GM12878 (cell line): ENCODE measurements around the gene ANKRD24. TPM values are rescaled to one million over a fixed set of nuclear protein-coding genes. Genes with fewer than 3 reads are reported as not detected.

Source experiments
- ATAC-seq: fragments of 200-7000 bp; cut with Tn5 transposase; 3 replicates; pipeline ENCODE4 v1.9.1; 2020; ENCODE audit warnings: mild to moderate bottlenecking, moderate library complexity
- BruUV-seq: library from RNA; stranded (reverse); fragments of 400-500 nt; replicated peaks from 2 replicates; lab custom pipeline; 2021; lab: Mats Ljungman, UMichigan
- CTCF ChIA-PET: fragments of 300-600 bp; sonication (Branson Sonifier 250); formaldehyde crosslinking; extraction: SDS; loops from one replicate; lab custom pipeline; 2021; ENCODE audit warnings: inconsistent platforms; lab: Yijun Ruan, JAX
- POLR2A ChIA-PET: fragments of 350-600 bp; formaldehyde crosslinking; extraction: SDS; loops from one replicate; lab custom pipeline; 2021; ENCODE audit warnings: inconsistent platforms; lab: Charles Lee
- RAD21 ChIA-PET: fragments of 300-600 bp; sonication (Branson Sonifier 250); formaldehyde crosslinking; loops from one replicate; lab custom pipeline; 2023; ENCODE audit warnings: antibody characterized with exemption; ENCODE audit not compliant: unreplicated experiment; lab: Charles Lee
- SMC1A ChIA-PET: fragments of 300-600 bp; sonication (Branson Sonifier 250); formaldehyde crosslinking; loops from one replicate; lab custom pipeline; 2023; ENCODE audit not compliant: unreplicated experiment, uncharacterized antibody; lab: Charles Lee
- DNase-seq: peaks from one replicate; pipeline ENCODE4 v3.0.0-alpha.2; 2011; ENCODE audit warnings: low read depth, low spot score
- FAIRE-seq: peaks from 3 replicates; lab custom pipeline; 2011; peaks lifted over from hg19 to GRCh38; lab: Jason Lieb, UNC
- H2AFZ ChIP-seq: 2 replicates; pipeline ENCODE4 v1.6.0; 2011; ENCODE audit warnings: low read depth, low read length, control low read depth; ENCODE audit not compliant: control insufficient read depth
- H3K27ac ChIP-seq: 2 replicates; pipeline ENCODE4 v1.5.1; 2011; ENCODE audit warnings: control low read depth; ENCODE audit not compliant: control insufficient read depth, insufficient read depth
- H3K27me3 ChIP-seq, 2 experiments: replicated peaks in 1 of 2; 2 replicates each; pipeline versions ENCODE4 v1.6.0 to v1.6.1; 2011; ENCODE audit warnings: low read length in 1 of 2; ENCODE audit not compliant: control insufficient read depth in 2 of 2, insufficient read depth in 2 of 2
- H3K36me3 ChIP-seq, 2 experiments: 2 replicates each; pipeline ENCODE4 v1.5.1; 2011; ENCODE audit warnings: low read length in 1 of 2; ENCODE audit not compliant: control insufficient read depth in 2 of 2, insufficient read depth in 2 of 2
- H3K4me1 ChIP-seq: 2 replicates; pipeline ENCODE4 v1.6.1; 2011; ENCODE audit warnings: mild to moderate bottlenecking, low read length, moderate library complexity, mixed read lengths; ENCODE audit not compliant: control insufficient read depth, insufficient read depth
- H3K4me2 ChIP-seq: 2 replicates; pipeline ENCODE4 v1.6.0; 2011; ENCODE audit warnings: control low read depth; ENCODE audit not compliant: control insufficient read depth, insufficient read depth
- H3K4me3 ChIP-seq: fragments of 200-600 bp; sonication (generic); 2 replicates; pipeline ENCODE4 v1.5.1; 2016
- H3K79me2 ChIP-seq: 2 replicates; pipeline ENCODE4 v1.6.0; 2011; ENCODE audit warnings: low read length; ENCODE audit not compliant: control insufficient read depth, insufficient read depth
- H3K9ac ChIP-seq: 2 replicates; pipeline ENCODE4 v1.8.0; 2011; ENCODE audit warnings: low read length, control low read depth, mixed read lengths; ENCODE audit not compliant: control insufficient read depth, insufficient read depth
- H3K9me3 ChIP-seq: replicated peaks from 3 replicates; pipeline ENCODE4 v1.5.1; 2011; ENCODE audit warnings: mild to moderate bottlenecking, low read length; ENCODE audit not compliant: control insufficient read depth, insufficient read depth
- H4K20me1 ChIP-seq: 2 replicates; pipeline ENCODE4 v1.6.0; 2011; ENCODE audit not compliant: control insufficient read depth, insufficient read depth
- NFYB ChIP-seq: IDR thresholded peaks from 2 replicates; pipeline ENCODE4 v1.6.1; 2011; ENCODE audit warnings: low read depth, mild to moderate bottlenecking, low read length, improper control_type of control experiment, moderate library complexity; ENCODE audit not compliant: insufficient read depth
- NKRF ChIP-seq: fragments of 450-650 bp; conservative IDR thresholded peaks from 2 replicates; pipeline ENCODE4 v1.6.1; 2017; ENCODE audit warnings: mild to moderate bottlenecking, moderate library complexity
- PAX5 ChIP-seq: IDR thresholded peaks from 2 replicates; pipeline ENCODE4 v1.6.1; 2011; ENCODE audit warnings: low read depth, low read length, borderline replicate concordance
- RAD51 ChIP-seq: fragments of 450-650 bp; IDR thresholded peaks from 2 replicates; pipeline ENCODE4 v1.6.1; 2016; ENCODE audit warnings: moderate library complexity, mild to moderate bottlenecking, inconsistent platforms
- RB1 ChIP-seq: fragments of 450-650 bp; formaldehyde crosslinking; IDR thresholded peaks from 2 replicates; pipeline ENCODE4 v1.6.1; 2017; ENCODE audit warnings: mild to moderate bottlenecking, borderline replicate concordance
- RCOR1 ChIP-seq: conservative IDR thresholded peaks from 2 replicates; pipeline ENCODE4 v1.6.1; 2012; ENCODE audit warnings: low read depth, low read length, improper control_type of control experiment
- SPI1 ChIP-seq: IDR thresholded peaks from 2 replicates; pipeline ENCODE4 v1.6.1; 2011; ENCODE audit warnings: low read depth, mild to moderate bottlenecking, low read length, moderate library complexity, borderline replicate concordance; ENCODE audit not compliant: insufficient read depth
- USF1 ChIP-seq: IDR thresholded peaks from 2 replicates; pipeline ENCODE4 v1.6.1; 2011; ENCODE audit warnings: borderline replicate concordance, low read depth, mild to moderate bottlenecking, moderate library complexity, mixed read lengths, low read length; ENCODE audit not compliant: insufficient read depth; ENCODE audit errors: extremely low read length
- ZNF384 ChIP-seq: IDR thresholded peaks from 2 replicates; pipeline ENCODE4 v1.6.1; 2012; ENCODE audit warnings: low read depth, mild to moderate bottlenecking, low read length, improper control_type of control experiment, borderline replicate concordance
- WGBS: methylation state at CpG from one replicate; pipeline ENCODE4 v1.1.6; 2016; ENCODE audit warnings: low lambda C conversion rate; ENCODE audit not compliant: insufficient replicate concordance, insufficient coverage; ENCODE audit errors: missing lambda C conversion rate; 5-methylcytosine and 5-hydroxymethylcytosine counted together
- in situ Hi-C: fragments of 300-500 bp; cut with MboI; formaldehyde crosslinking; loops from 9 replicates; pipeline ENCODE4 v1.14.3; 2018; ENCODE audit warnings: mixed read lengths
- intact Hi-C: fragments of 100-400 bp; cut with micrococcal nuclease; formaldehyde crosslinking; loops from one replicate; pipeline ENCODE4 v1.14.2; 2022; ENCODE audit not compliant: unreplicated experiment
- polyA plus RNA-seq, 11 experiments: library from polyadenylated mRNA; depleted of rRNA in 4 of 11; unstranded in 6 of 11; stranded (reverse) in 5 of 11; fragments of >200 nt; fragmentation: Nextera tagmentation in 4 of 11; fragmentation: Illumina TruSeq in 1 of 11; extraction: Ambion mirVana in 4 of 11; extraction: Trizol in 1 of 11; gene quantifications; 1 replicate in 1 of 11; 2 replicates in 10 of 11; pipeline versions ENCODE4 v1.2.1 to v1.2.3, GENCODE V29; 2011 to 2016; ENCODE audit warnings: inconsistent platforms in 2 of 11, missing spikeins in 2 of 11, low read depth in 1 of 11
- total RNA-seq, 4 experiments: library from RNA; depleted of rRNA in 3 of 4; stranded (reverse); fragments of >200 nt in 3 of 4; fragmentation: Illumina TruSeq in 1 of 4; extraction: Trizol in 1 of 4; gene quantifications; 2 replicates each; pipeline versions ENCODE4 v1.2.1 to v1.2.3, GENCODE V29; 2013 to 2021

Gene ANKRD24
- total and polyA plus RNA-seq, 10 of the 15 experiments (the other 5 are each of a cell fraction or from before 2014, with no cell fraction given): 0.02 to 0.59 (median 0.35) TPM; not detected in 1

- RAD21 ChIA-PET: no interaction called here
- Histone ChIP-seq H3K4me3 (no peak overlapping the region), H3K4me2 (no peak overlapping the region), H3K9ac (no peak overlapping the region), H3K9me3 (peaks cover 2% of the 10 kb centered on the region; the same call in 1 of the 3 replicates), H3K4me1 (no peaks in the 10 kb centered on the region; the same call in 1 of the 2 replicates), H2AFZ (no peak overlapping the region), H3K27me3 (no peaks in the 10 kb centered on the region), H3K79me2 (no peaks in the 10 kb centered on the region), H3K27ac (no peak overlapping the region), H4K20me1 (no peaks in the 10 kb centered on the region), H3K36me3 (peaks cover 13 to 25% of the 10 kb centered on the region in 2 experiments)
- WGBS: 93% methylated on average over 11 of the region's 11 CpGs
- intact Hi-C loops (no loop called here), in situ Hi-C loops (no loop called here)
- CTCF ChIA-PET: interaction anchor here (0.6 to 1.1 kb wide), 3 partner anchors 92 to 315 kb away, joined by 3 read pairs; no protein-coding TSS in a partner anchor
- ATAC-seq (no peak), FAIRE-seq (peak; percentile 23), DNase-seq (no peak)
- TF ChIP-seq SPI1 (peak; percentile 70; the same call in 1 of the 2 replicates), PAX5 (no peak)
- SMC1A ChIA-PET: no interaction called here
- POLR2A ChIA-PET: no interaction called here
- no TSS peak for BruUV-seq
These were observed 78.2 kb downstream of the ANKRD24 start for GRCh38 chr19:4260613-4261191.

GRCh38 chr19:4264812-4265211 lies 82.3 kb downstream of the ANKRD24 start:
- RAD21 ChIA-PET: no interaction called here
- in situ Hi-C loops: loop anchor here (5.0 kb wide), 1 partner anchor 87 kb away; no protein-coding TSS in a partner anchor
- TF ChIP-seq RCOR1 (no peak), NFYB (no peak), ZNF384 (peak; percentile 69; the same call in 1 of the 2 replicates), RAD51 (no peak), NKRF (no peak), RB1 (no peak), USF1 (no peak)

More at GRCh38 chr19:4264812-4265211, 82.3 kb downstream of the ANKRD24 start:
- no peak for DNase-seq
- POLR2A ChIA-PET: no interaction called here
- no peak for FAIRE-seq
- intact Hi-C loops: loop anchor here (5.0 kb wide), 1 partner anchor 137 kb away; the partner anchor contains the start of genes CHAF1A and SH3GL1
- H3K27me3 ChIP-seq: no peaks in the 10 kb centered on the region
- SMC1A ChIA-PET: interaction anchor here (1.1 kb wide), 1 partner anchor 88 kb away, joined by 3 read pairs; no protein-coding TSS in a partner anchor
- no peaks in the 10 kb centered on the region for H4K20me1 ChIP-seq
- H3K4me3 ChIP-seq: no peak overlapping the region
- no TSS peak for BruUV-seq
- H2AFZ ChIP-seq: no peak overlapping the region
- H3K27ac ChIP-seq: no peak overlapping the region
- 97% methylated on average over 4 of the region's 4 CpGs for whole genome bisulfite sequencing
- H3K9me3 ChIP-seq: no peaks in the 10 kb centered on the region
- H3K79me2 ChIP-seq: no peaks in the 10 kb centered on the region
- H3K4me2 ChIP-seq: no peak overlapping the region
- no peaks in the 10 kb centered on the region; the same call in 1 of the 2 replicates for H3K4me1 ChIP-seq
- no peak overlapping the region for H3K9ac ChIP-seq
- CTCF ChIA-PET: interaction anchor here (0.7 to 4.7 kb wide), 3 partner anchors 88 to 260 kb away, joined by 3 to 38 read pairs (median 6); no protein-coding TSS in a partner anchor
- peaks cover 18 to 22% of the 10 kb centered on the region in 2 experiments for H3K36me3 ChIP-seq
- ATAC-seq: no peak
